Mesenteric fat pad (tissue), 1 donor: ENCODE results near the gene SYNE3. TPM values are rescaled to one million over a fixed set of nuclear protein-coding genes. Genes with fewer than 3 reads are reported as not detected.

Source experiments
- DNase-seq: peaks from one replicate; pipeline ENCODE4 v3.0.0-alpha.2; 2020; ENCODE audit warnings: low spot score
- total RNA-seq: library from RNA; stranded (reverse); fragmentation: NEBNext Ultra II Directional; extraction: Animal tissue kit (Norgen Biotek cat#: 25700); gene quantifications from one replicate; pipeline ENCODE4 v1.2.1, GENCODE V29; 2021
- donor health status: DM: yes; HTN: yes; CAD: no.

SYNE3 gene
- total RNA-seq, 1 donor from 2014 or later: 179 TPM

DNA sequence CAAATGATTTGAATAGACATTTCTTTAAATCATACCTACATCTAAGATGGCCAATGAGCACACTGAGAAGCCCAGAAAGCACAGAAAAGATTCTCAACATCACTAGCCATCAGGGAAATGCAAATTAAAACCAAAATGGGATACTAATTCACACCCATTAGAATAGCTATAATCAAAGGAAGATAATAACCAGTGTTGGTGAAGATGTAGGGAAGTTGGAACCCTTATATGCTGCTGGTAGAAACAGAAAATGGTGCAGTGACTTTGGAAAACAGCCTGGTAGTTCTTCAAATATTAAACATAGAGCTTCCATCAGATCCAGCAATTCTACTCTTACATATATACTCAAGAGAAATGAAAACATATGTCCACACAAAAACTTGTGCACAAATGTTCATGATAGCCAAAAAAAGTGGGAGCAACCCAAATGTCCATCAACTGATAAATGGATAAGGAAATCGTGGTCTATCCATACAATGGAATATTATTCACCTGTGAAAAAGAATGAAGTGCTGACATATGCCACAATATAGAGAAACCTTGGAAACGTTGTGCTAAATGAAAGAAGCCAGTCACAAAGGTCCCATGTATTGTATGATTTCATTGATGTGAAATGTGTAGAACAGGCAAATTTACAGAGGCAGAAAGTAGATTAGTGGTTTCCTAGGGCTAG lies 24.4 kb downstream of the SYNE3 start:
- DNase-seq: no peak

DNA sequence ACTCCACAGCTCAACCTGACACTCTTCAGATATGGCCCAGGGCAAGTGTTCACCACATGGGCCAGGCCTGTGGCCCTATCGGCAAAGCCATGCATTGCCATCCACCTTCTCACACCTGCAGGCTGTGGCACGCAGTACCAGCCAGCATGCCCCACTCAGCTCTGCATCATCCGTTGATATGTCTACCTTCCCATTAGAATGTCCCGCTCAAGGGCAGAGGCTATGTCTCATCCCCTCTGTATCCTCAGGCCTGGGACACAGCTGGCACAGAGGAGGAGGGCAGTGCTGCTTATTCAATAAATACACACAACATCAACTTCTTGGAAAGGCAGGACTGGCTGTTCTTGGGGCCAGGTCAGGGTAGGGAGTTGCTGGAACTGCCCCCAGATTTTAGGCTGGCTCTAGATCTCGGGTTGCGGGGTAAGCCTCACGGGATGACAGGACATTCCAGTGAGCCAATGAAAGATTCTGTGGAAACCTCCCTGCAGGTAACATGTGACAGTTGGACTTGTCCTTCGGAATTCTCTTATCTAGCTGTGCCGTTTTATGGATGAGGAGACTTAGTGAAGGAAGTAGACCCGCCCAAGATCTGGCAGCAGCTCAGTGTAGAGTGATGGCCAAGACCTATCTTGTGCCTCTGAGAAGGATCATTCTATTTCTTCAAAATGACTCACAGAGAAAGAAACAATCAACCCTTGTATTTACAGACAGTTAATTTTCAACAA lies 25.6 kb downstream of the SYNE3 start:
- no peak for DNase-seq

DNA sequence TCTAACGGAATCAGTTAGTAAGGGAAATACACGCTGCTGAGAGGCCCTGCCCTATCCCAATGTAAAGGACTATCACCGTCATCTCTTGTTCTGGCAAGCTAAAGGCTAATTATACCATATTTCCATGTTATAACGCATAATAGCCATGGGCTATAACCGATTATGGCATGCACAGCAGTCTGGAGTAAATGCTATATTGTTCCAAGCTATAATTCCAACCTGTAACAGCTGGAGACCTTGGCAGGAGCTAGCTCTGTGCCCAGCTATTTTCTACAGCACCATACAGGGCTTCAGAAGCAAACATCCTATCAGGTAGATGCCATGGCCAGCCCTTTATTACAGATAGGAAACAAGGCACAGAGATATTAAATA lies 26.3 kb downstream of the SYNE3 start:
- DNase-seq: no peak

DNA sequence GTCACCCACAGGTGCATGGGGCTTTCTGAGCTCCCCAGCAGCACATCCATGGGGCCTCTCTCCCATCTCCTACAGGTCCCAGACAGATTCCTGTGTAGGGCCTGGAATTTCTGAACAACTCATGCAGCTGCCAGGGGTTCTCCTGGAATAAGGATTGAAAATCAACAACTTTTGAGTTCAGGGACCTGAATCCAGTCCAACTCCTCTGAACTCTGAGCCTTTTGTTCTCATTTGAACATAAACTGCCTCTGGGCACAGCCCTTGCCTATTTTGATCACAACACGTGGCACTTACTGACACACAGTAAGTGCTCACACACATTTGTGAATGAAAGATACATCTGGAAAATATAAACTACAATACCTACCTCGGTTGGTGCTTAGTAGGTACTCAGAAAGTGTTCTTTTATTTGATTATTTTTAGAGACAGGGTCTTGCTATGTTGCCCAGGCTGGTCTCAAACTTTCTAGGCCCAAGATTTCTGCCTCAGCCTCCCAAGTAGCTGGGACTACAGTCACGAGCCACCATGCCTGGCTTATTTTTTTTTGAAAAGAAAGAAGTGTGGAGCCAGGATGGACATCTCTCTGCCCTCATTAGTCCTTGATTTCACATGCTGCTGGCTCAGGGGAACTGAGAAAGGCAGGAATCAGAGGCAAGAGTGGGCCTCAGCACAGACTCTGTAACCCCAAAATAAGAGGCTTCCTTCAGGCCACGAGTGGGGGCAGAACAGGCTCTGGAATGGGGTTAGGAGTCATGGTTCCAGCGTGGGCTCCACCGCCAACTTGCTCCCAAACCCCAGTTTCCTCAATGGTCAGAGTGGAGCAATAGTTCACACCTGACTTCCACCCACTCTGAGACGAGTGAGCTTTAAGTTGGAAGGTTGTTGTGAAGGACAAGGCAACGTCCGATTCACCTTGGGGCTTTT lies 27.0 kb downstream of the SYNE3 start:
- DNase-seq: no peak

DNA sequence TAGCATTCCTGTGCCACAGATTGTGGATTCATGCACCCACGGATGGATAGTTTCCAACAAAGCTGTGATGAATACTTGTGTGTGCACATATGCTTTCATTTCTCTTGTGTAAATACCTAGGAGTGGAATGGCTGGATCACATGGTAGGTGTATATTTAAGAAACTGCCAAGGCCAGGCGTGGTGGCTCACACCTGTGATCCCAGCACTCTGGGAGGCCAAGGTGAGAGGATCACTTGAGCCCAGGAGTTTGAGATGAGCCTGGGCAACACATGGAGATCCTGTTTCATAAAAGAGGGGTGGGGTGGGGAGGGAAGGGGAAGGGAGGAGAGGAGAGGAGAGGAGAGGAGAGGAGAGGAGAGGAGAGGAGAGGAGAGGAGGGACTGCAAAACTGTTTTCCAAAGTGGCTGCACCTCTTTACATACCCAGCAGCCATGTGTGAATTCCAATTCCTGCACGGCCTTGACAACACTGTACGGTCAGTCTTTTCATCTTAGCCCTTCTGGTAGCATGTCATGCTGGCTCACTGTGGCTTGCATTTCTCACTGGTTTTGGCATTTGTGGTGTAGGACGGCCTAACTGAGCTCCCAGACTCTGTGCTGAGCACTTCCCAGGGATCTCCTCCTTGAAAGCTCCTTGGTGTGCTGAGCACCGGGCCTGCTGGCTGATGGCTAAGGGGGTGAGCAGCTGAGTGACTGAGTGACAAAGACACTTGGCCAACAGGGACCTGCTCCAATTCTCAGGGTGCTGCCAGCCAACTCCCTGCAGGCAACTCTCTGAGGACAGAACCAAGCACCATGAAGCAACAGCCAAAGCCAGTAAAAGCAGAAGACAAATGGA lies 27.9 kb downstream of the SYNE3 start:
- no peak for DNase-seq

DNA sequence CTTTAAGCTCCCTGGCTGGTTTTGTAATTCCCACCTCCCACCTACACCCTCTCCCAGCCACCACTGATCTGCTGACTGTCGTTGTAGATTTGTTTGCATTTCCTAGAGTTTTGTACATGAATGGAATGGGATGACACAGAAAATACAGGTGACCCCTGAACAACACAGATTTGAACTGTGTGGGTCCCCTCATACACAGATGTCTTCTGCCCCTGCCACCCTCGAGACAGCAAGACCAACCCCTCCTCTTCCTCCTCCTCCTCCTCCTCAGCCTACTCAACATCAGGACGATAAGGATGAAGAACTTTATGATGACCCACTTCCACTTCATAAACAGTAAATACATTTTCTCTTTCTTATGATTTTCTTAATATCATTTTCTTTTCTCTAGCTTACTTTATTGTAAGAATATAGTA lies 28.8 kb downstream of the SYNE3 start:
- DNase-seq: no peak

DNA sequence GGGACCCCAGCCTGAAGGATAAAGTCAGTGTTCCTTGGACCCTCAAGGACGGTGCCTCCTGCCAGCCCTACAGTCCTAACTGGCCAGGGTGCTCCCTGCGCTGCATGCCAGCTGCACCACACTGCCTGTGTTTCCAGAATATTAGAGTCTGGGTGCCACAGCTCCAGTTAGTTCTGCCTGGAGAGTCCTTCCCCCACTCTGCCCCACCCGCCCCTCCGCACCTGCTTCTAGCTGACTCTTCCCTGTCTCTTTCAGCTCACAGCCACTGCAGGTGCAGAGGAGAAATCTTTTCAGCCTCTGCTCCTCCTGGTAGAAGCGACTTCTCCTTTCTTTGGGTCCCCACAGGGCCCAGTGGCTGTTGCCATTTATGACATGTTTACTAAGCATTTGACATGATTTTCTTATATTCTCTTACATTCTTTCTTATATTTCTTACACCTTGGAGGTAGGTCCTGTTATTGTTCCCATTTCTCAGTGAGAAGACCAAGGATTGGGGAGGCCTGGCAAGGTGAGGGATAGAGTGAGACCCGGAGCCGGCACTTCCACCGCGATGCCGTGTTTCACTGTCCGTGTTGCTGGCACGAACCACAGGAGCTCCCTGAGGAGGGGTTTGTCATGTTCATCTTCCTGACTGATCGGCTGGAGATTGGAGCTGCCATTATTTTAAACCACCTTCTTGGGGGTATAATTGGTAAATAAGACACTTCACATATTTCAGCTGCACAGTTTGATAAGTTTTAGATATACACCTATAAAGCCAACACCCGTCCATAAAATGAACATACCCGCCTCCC lies 29.4 kb downstream of the SYNE3 start:
- no peak for DNase-seq

DNA sequence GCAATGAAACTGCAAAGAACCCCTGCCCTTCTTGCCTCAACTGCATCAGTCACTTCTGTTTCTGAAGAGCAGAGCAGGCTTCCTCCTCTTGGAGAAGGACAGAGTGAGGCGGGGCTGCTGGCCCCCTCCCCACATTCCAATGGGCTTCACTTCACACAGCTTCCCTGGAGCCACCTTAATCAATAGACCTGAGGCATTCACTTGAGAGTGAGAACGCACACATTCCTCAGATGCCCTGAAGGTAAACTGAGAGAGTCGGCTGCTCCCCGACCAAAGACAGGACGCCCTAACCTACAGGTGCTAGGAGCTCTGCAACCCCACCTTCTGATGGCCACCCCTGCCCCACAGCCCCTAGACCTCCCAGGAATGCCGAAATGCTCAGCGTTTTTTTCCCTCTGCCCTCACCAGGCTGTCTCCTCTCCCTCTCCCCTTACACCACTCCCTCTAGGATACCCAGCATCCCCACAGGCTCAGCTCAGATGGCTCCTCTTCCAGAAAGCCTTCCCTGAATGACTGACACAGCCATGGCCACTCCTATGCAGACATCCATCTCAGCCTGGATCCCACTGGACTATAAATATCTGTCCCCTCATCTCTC lies 31.1 kb downstream of the SYNE3 start:
- DNase-seq: no peak

DNA sequence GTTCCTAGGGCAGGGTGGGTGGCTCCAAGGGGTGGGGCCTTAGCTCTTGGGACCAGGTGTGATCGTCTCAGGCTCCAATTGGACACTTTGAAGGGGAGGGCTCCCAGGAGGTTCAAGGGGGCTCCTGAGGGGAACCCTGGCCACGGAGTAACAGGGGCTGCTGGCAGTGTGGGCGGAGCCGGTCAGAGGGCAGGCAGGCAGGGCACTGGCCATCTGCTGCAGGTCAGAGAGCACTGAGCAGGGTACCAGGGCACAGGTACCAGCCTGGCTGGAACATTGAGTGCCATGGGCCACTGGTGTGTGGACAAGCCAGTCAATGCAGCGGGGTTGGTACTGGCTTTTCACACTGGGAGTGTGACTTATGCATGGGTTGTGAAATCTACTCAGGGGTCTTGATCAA lies 32.2 kb downstream of the SYNE3 start:
- no peak for DNase-seq

DNA sequence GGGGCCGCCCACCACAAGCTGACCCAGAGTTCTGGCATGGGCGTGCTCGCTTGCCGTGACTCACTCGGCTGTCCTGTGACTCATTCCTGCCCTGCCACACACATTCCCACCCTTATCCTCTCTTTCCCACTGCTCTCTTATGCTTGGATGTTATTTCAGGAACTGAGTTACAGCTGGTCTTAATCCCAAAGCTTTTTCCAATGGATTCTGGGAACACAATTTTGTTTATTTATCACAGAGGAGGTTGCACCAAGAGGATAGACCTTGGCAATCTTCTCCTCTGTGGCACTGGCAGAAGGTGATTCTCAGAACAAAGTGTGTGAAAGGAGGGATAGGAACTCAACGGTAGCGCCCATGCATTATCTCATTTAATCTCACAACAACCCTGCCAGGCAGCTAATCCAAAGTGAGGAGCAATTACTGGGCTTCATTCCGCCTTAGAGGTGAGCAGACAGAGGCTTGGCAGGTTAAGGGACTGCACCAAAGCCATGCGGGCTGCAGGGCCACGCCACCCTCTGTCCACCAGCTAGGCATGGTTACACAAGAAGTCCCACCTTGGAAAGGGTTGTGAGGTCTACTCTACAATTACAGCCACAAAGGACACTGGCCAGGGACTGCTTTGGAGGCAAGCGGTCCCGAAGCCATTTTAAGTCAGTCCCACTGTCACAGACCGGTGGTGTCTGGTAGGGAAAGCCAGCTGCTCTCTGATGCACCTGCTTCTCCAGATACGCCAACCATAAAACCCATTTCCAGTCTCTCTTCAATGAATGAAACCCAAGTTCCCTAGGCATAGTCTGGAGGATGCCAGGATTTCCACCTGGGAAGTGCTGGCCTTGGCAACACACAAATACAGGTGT lies 32.9 kb downstream of the SYNE3 start:
- no peak for DNase-seq

DNA sequence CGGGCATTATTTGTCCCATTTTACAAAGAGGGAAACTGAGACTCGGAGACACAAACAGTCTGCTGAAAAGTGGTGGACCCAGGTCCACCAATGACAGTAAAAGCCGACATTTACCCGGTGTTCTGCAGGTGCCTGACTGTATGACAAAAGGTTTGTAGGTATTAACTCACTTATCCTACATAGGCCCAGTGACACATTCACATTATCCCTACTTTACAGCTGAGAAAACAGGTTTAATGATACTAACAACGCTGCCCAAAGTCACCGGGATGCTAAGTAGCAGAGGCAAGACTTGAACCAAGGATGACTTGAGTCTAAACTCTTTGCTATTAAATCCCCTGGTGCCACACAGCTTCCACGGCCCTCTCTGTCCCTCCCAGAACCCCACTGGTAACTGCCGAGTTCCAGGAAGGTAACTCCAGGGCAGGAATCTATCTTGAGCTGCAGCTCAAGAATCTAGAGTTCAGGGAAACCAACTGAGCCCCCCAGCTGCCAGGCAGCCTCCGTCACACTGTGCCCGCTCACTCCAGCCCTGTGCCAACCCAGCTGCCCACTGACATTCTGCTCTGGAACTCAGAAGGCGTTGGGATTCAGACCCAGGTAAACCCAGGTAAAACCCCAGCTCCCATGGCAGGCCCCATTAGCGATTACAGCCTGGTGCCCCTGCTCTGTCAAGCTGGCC lies 33.7 kb downstream of the SYNE3 start:
- DNase-seq: no peak

DNA sequence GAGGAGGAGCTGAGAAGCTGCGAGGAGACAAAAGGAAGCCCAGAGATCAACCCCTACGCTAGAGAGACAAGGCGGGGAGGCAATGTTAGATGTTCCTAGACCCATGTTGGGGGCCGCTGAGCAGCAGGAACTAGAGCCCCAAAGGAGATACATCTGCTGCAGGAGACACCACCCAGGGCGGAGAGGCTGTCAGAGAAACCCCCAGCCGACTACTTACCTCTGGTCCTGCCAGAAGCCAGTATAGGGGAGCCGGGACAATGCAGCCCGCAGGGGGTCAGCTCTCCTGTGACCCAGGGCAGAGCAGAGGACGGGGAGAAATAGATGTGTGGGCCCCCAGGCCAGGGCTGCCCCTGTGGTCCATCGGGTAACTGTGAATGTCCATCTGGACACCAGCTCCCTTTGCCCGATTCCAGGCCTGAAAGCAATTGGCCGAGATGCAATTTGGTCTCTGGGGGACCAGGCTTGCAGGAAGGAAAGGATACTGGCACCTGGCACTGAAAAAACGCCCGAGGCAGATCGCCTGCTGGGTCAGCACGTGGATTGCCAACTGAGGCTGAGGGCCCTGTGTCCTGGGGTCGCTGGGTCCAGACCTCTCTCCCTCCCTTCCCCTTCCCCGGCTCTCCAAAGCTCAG lies 34.9 kb downstream of the SYNE3 start:
- DNase-seq: no peak

DNA sequence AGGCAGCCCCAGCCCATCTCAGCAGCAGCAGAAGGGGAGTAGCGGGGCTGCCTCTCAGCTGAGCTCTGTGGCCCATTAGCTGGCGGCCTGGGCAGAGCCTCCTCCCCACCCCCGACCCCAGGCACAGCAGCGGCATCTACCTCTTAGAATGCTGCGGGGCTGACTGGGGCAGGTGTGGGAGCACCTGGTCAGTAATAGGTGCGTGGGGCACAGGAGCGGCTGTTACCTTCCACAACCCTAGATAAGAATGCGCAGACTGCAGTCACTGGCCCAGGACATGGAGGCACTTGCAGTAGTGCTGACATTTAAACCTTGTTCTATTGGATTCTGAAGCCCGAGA lies 35.6 kb downstream of the SYNE3 start:
- no peak for DNase-seq

DNA sequence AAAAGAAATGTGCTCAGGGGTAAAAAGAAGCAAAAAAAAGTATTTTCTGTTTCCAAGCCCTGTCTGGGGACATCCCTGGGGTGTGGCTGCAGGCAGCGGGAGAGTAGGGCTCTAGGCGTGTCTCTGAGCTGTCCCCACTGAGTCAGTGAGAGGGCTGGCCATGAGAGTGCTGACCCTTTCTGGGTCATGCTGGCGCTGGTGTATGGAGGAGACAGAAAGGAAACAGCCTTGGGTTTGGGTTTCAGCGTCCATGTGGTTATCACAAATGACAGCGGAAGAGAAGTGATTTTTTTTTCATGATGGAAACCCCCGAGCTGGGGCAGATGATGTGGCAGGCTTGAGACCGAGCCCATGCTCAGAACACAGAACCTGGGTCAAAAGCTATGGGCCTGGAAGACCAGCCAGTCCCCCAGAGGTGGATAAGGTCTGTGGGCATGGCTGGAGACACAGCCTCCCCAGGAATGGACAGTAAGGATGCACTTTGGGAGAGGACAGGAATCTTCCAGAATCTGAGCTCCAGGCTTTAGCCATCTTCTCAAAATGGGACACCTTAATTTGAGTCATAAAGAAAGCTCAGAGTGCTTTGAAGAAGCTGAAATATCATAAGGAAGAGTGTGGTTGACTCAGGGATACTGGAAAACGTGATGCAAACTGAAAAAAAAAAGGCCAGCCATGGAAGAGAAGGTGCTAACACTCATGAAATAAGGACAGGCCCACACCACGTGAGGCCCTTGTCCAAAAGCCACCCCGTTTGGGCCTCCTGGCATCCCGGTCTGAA lies 36.2 kb downstream of the SYNE3 start:
- DNase-seq: no peak

DNA sequence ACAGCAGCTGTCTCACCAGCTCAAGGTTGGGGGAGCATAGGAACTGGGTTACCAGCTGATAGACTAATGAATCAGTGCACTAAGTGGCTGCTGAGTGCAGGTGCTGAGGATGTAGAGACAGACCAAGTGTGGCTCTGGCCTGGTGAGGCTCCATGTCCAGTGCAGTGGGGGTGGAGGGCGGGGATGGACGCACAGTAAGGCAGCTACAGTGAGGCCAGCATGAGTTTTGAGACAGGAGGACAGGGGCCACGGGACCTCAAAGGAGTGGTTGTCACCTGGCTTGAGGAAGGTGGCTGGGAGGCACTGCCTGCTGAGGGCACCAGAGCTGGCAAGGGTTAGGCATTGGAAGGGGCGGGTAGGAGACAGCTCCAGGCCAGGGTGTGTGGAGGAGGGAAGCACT lies 37.0 kb downstream of the SYNE3 start:
- no peak for DNase-seq

DNA sequence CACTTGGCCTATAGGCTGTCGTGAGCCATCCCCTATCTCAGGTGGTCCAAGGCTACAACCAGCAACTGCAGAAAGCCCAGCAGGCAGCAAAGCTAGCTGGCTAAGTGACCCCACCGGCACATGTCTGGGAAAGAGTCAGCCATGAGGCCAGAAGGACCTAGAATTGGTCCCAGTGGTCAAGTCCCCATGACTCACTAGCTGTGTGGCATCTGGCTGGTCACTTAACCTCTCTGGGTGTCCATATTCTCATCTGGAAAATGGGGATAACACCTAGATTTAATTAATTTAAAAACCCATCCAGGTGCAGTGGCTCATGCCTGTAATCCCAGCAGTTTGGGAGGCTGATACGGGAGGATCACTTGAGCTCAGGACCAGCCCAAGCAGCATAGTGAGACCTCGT lies 37.6 kb downstream of the SYNE3 start:
- DNase-seq: no peak

DNA sequence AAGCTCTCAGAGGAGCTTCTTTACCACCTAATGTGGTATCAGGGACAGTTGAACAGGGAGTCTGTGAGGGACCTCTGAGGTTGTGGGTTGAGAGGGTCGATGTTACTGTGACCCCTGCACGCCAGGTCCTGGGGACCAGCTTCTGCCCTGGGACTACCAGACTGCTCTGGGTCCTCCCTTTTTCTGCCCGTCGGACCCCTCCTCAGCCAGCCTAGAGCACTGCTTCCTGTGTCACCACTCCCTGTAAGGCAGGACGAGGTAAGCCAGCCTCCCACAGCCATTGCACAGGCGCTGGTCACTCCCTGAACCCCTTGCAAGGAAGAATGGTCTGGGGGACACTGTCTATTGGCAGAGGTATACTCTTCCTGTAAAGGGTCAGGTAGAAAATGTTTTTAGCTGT lies 38.1 kb downstream of the SYNE3 start:
- DNase-seq: no peak
